HepG2 (cell line): ENCODE data around the gene TAMALIN. TPM values are rescaled to one million over a fixed set of nuclear protein-coding genes. Genes with fewer than 3 reads are reported as not detected.

Source experiments
- AKAP8 ChIP-seq: sonication (generic); formaldehyde crosslinking; IDR thresholded peaks from 2 replicates; pipeline ENCODE4 v1.5.1; 2020; ENCODE audit warnings: mild to moderate bottlenecking, missing genetic modification reagents
- ARNT2 ChIP-seq: sonication (generic); formaldehyde crosslinking; IDR thresholded peaks from 2 replicates; pipeline ENCODE4 v1.8.0; 2022; ENCODE audit warnings: mild to moderate bottlenecking, low read depth, missing genetic modification reagents, moderate library complexity
- GABPA ChIP-seq, 2 experiments: IDR thresholded peaks; 2 replicates each; pipeline ENCODE4 v1.6.1; 2011 to 2016; ENCODE audit warnings: low read depth in 2 of 2, low read length in 1 of 2, missing biosample characterization in 1 of 2, missing genetic modification characterization in 1 of 2
- HBP1 ChIP-seq: IDR thresholded peaks from 2 replicates; pipeline ENCODE4 v1.6.1; 2016; ENCODE audit warnings: low read depth, control low read depth
- HDAC1 ChIP-seq: sonication (generic); formaldehyde crosslinking; IDR thresholded peaks from 2 replicates; pipeline ENCODE4 v1.5.1; 2020; ENCODE audit warnings: mild to moderate bottlenecking, missing genetic modification reagents
- IRF9 ChIP-seq: sonication (generic); formaldehyde crosslinking; IDR thresholded peaks from 2 replicates; pipeline ENCODE4 v1.8.0; 2022; ENCODE audit warnings: missing genetic modification reagents, mild to moderate bottlenecking, borderline replicate concordance
- JDP2 ChIP-seq: sonication (generic); formaldehyde crosslinking; IDR thresholded peaks from 2 replicates; pipeline ENCODE4 v1.8.1; 2022; ENCODE audit warnings: missing genetic modification reagents, borderline replicate concordance
- KDM6A ChIP-seq: IDR thresholded peaks from 2 replicates; pipeline ENCODE4 v1.6.1; 2016; ENCODE audit warnings: low read depth
- MATR3 ChIP-seq: sonication (generic); formaldehyde crosslinking; IDR thresholded peaks from 2 replicates; pipeline ENCODE4 v1.4.0; 2020; ENCODE audit warnings: missing genetic modification reagents
- MLLT10 ChIP-seq: sonication (generic); formaldehyde crosslinking; IDR thresholded peaks from 2 replicates; pipeline ENCODE4 v1.4.0; 2020; ENCODE audit warnings: missing genetic modification reagents
- NFKB2 ChIP-seq: sonication (generic); formaldehyde crosslinking; IDR thresholded peaks from 2 replicates; pipeline ENCODE4 v1.4.0; 2020; ENCODE audit warnings: missing genetic modification reagents, borderline replicate concordance
- NFKBIZ ChIP-seq: IDR thresholded peaks from 2 replicates; pipeline ENCODE4 v1.6.1; 2018; ENCODE audit warnings: missing genetic modification reagents, missing compliant biosample characterization
- PPARG ChIP-seq: conservative IDR thresholded peaks from 2 replicates; pipeline ENCODE4 v1.6.1; 2016; ENCODE audit warnings: missing biosample characterization, missing genetic modification reagents
- PTBP1 ChIP-seq: fragments of 200-400 bp; formaldehyde crosslinking; IDR thresholded peaks from 2 replicates; pipeline ENCODE4 v1.6.1; 2018; ENCODE audit warnings: low read length, low read depth; ENCODE audit not compliant: poor library complexity, severe bottlenecking
- RORA ChIP-seq: sonication (generic); formaldehyde crosslinking; IDR thresholded peaks from 2 replicates; pipeline ENCODE4 v1.5.0; 2020; ENCODE audit warnings: mild to moderate bottlenecking, missing genetic modification reagents, moderate library complexity
- ZBTB40 ChIP-seq, 2 experiments: fragments of 450-650 bp in 1 of 2; sonication (generic) in 1 of 2; formaldehyde crosslinking in 1 of 2; IDR thresholded peaks; 2 replicates each; pipeline versions ENCODE4 v1.6.1 to v1.8.0; 2016 to 2022; ENCODE audit warnings: antibody characterized with exemption in 1 of 2, mild to moderate bottlenecking in 1 of 2, missing genetic modification reagents in 1 of 2
- ZC3H13 ChIP-seq: sonication (generic); formaldehyde crosslinking; IDR thresholded peaks from 2 replicates; pipeline ENCODE4 v1.8.1; 2023; ENCODE audit warnings: mild to moderate bottlenecking, missing genetic modification reagents, moderate library complexity
- ZMYM3 ChIP-seq: sonication (generic); formaldehyde crosslinking; IDR thresholded peaks from 2 replicates; pipeline ENCODE4 v1.5.1; 2020; ENCODE audit warnings: mild to moderate bottlenecking, missing genetic modification reagents
- ZNF414 ChIP-seq: sonication (generic); formaldehyde crosslinking; IDR thresholded peaks from 2 replicates; pipeline ENCODE4 v1.5.0; 2020; ENCODE audit warnings: missing genetic modification reagents
- polyA plus RNA-seq, 8 experiments: library from polyadenylated mRNA; depleted of rRNA in 3 of 8; stranded (reverse) in 7 of 8; unstranded in 1 of 8; fragments of >200 nt; fragmentation: Illumina TruSeq in 4 of 8; extraction: Trizol in 4 of 8; gene quantifications; 2 replicates each; pipeline versions ENCODE4 v1.2.1 to v1.2.3, GENCODE V29; 2011 to 2016; ENCODE audit warnings: low read depth in 4 of 8, missing spikeins in 1 of 8, mixed read lengths in 1 of 8; ENCODE audit not compliant: insufficient read depth in 1 of 8
- total RNA-seq, 5 experiments: library from RNA; depleted of rRNA; stranded (reverse); fragments of >200 nt; fragmentation: Illumina TruSeq; extraction: Trizol; gene quantifications; 2 replicates each; pipeline ENCODE4 v1.2.3, GENCODE V29; 2016; ENCODE audit warnings: low read depth in 1 of 5

TAMALIN gene
- total and polyA plus RNA-seq, 2 of the 13 experiments (the other 11 are each of a cell fraction or from before 2014, with no cell fraction given), result 2.9 to 10.9 TPM

- TF ChIP-seq ZBTB40 (IDR thresholded peaks at IDR 0.05) (no peak), ZBTB40 (CRISPR knock-in tag; IDR thresholded peaks at IDR 0.05) (no peak), NFKB2 (CRISPR knock-in tag) (no peak), HBP1 (CRISPR knock-in tag) (no peak), MATR3 (CRISPR knock-in tag) (no peak), PTBP1 (no peak), JDP2 (CRISPR knock-in tag) (no peak), KDM6A (CRISPR knock-in tag) (no peak), RORA (CRISPR knock-in tag) (no peak), ARNT2 (CRISPR knock-in tag) (no peak), PPARG (CRISPR knock-in tag) (no peak), IRF9 (CRISPR knock-in tag) (no peak), HDAC1 (0 out of 2 replicates have a peak, but pooled peaks have one; percentile 30), ZC3H13 (CRISPR knock-in tag) (no peak), ZMYM3 (CRISPR knock-in tag) (0 out of 2 replicates have a peak, but pooled peaks have one; percentile 13), GABPA (IDR thresholded peaks at IDR 0.05; ENCODE audit: low read depth, low read length) (no peak), GABPA (CRISPR knock-in tag; IDR thresholded peaks at IDR 0.05; ENCODE audit: low read depth) (no peak), ZNF414 (CRISPR knock-in tag) (no peak), NFKBIZ (CRISPR knock-in tag) (no peak), AKAP8 (no peak), MLLT10 (CRISPR knock-in tag) (no peak)
Measured at GRCh38 chr12:52010152-52010622, 3.4 kb downstream of the TAMALIN start (continued).
